ENCODE data around the gene ZNF655.

- TF ChIP-seq EZH2 (IDR thresholded peaks at IDR 0.05; ENCODE audit: insufficient read depth, poor library complexity, severe bottlenecking) (no peak), EZH2phosphoT487 (IDR thresholded peaks at IDR 0.05; ENCODE audit: insufficient read depth, low read depth) (no peak)
Measured at GRCh38 chr7:99514050-99514449, 44.4 kb upstream of the ZNF655 start.

All from GM23248 (cell line).